OCI-LY1 (cell line): ENCODE results near the gene IMMP2L.
A peak's percentile ranks its signal among the peaks of the same experiment; 100 is the strongest.

Source experiments
- H2AFZ ChIP-seq: fragments of 200-600 bp; sonication (generic), shearing (Covaris generic); 2 replicates; pipeline ENCODE4 v1.6.0; 2014; ENCODE audit warnings: antibody characterized with exemption, mild to moderate bottlenecking, low read length
- H3F3A ChIP-seq: fragments of 200-600 bp; sonication (generic), shearing (Covaris generic); 2 replicates; pipeline ENCODE4 v1.6.0; 2014; ENCODE audit warnings: mild to moderate bottlenecking, antibody characterized with exemption, low read length, moderate library complexity; ENCODE audit not compliant: insufficient read depth
- H3K27ac ChIP-seq: fragments of 200-600 bp; sonication (generic); 2 replicates; pipeline ENCODE4 v1.5.1; 2014; ENCODE audit warnings: low read length, mixed run types, mild to moderate bottlenecking, low read depth; ENCODE audit not compliant: poor library complexity, severe bottlenecking
- H3K27me3 ChIP-seq: fragments of 200-600 bp; sonication (generic); 2 replicates; pipeline ENCODE4 v1.6.0; 2014; ENCODE audit warnings: antibody characterized with exemption, mild to moderate bottlenecking, low read length, moderate library complexity; ENCODE audit not compliant: insufficient read depth
- H3K36me3 ChIP-seq: fragments of 200-600 bp; sonication (generic); 2 replicates; pipeline ENCODE4 v1.6.1; 2014; ENCODE audit warnings: mild to moderate bottlenecking, antibody characterized with exemption, low read length, moderate library complexity, mixed read lengths; ENCODE audit not compliant: insufficient read depth
- H3K4me1 ChIP-seq: fragments of 200-600 bp; sonication (generic); 2 replicates; pipeline ENCODE4 v1.5.1; 2014; ENCODE audit warnings: mild to moderate bottlenecking, low read length, moderate library complexity; ENCODE audit not compliant: insufficient read depth, severe bottlenecking
- H3K4me2 ChIP-seq: fragments of 200-600 bp; sonication (generic), shearing (Covaris generic); 2 replicates; pipeline ENCODE4 v1.6.1; 2014; ENCODE audit warnings: low read length
- H3K4me3 ChIP-seq: fragments of 200-600 bp; sonication (generic); 2 replicates; pipeline ENCODE4 v1.5.1; 2014; ENCODE audit warnings: low read length, low read depth, mild to moderate bottlenecking, mixed read lengths; ENCODE audit not compliant: poor library complexity, severe bottlenecking
- H3K79me2 ChIP-seq: fragments of 200-600 bp; shearing (Covaris generic); 2 replicates; pipeline ENCODE4 v1.6.1; 2016; ENCODE audit warnings: mixed run types, low read length, mixed read lengths; ENCODE audit not compliant: insufficient read depth
- H3K9ac ChIP-seq: fragments of 200-600 bp; sonication (generic), shearing (Covaris generic); 2 replicates; pipeline ENCODE4 v1.6.1; 2014; ENCODE audit warnings: mild to moderate bottlenecking, low read length, mixed read lengths
- H3K9me2 ChIP-seq: fragments of 200-600 bp; sonication (generic), shearing (Covaris generic); 2 replicates; pipeline ENCODE4 v1.6.1; 2014; ENCODE audit warnings: low read depth, mild to moderate bottlenecking, low read length, mixed read lengths
- H3K9me3 ChIP-seq: fragments of 200-600 bp; shearing (Covaris generic); 2 replicates; pipeline ENCODE4 v1.6.1; 2014; ENCODE audit warnings: low read length, mixed read lengths
- H4K20me1 ChIP-seq: fragments of 200-600 bp; sonication (generic), shearing (Covaris generic); 2 replicates; pipeline ENCODE4 v1.6.0; 2016; ENCODE audit warnings: mild to moderate bottlenecking, low read length; ENCODE audit not compliant: insufficient read depth
- EZH2 ChIP-seq: fragments of 200-600 bp; sonication (generic), shearing (Covaris generic); IDR thresholded peaks from 2 replicates; pipeline ENCODE4 v1.8.0; 2017; ENCODE audit warnings: borderline replicate concordance, mixed run types, mild to moderate bottlenecking, antibody characterized with exemption, low read length, moderate library complexity, mixed read lengths
- TF ChIP-seq, protein P1 (sequence below): fragments of 200-600 bp; sonication (generic), shearing (Covaris generic); IDR thresholded peaks from 2 replicates; pipeline ENCODE4 v1.5.1; 2017; ENCODE audit warnings: mild to moderate bottlenecking, antibody characterized with exemption, low read length, moderate library complexity, mixed read lengths

IMMP2L gene

DNA sequence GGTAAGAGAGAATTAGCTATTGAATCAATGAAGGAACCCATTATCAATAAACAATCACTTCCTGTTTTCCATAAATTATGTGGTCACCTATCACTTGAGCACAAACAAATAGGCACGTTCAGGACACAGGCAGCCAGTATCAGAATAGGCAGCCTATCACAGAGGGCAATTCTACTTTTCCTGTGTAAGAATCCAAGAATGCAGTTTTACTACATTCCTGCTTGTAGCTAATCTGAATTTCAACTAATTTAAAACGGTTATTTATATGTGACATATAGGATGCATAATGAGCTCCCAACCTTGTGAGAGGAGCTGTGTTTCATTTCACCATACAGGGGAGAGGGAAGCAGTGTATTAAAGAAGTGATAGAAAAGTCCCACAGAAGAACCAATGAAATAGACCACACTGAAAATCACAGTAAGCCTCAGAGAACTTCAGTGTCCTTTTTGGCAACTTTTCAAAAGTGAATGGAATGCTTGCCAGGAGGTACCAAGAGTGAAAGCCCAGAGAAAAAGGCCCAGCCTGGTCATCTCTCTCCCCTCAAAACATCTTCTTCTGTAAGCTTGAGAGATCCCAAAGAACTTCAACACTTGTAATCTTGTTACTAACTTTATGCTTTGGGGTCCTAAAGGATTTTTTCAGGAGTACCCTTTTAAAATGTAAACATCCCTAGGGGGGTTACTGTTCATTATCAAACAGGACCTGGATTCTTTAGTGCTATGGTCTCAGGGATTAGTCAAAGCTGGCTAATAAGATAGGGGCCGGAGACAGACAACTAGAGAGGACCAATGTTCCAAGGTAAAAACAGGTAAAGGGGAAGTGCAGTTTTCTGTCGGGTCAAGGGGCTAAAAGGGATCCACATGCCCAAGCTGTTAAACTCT, 1.3 kb downstream of the IMMP2L start:
- no peaks in the 10 kb centered on the region for H3K9me3 ChIP-seq
- H4K20me1 ChIP-seq, result no peaks in the 10 kb centered on the region
- no peak for TF ChIP-seq EZH2
- H3K36me3 ChIP-seq, result peaks cover 41% of the 10 kb centered on the region
- peak overlapping the region; percentile 80 for H3K27ac ChIP-seq
- H3K9me2 ChIP-seq, result no peaks in the 10 kb centered on the region
- H3K4me1 ChIP-seq, result peaks cover 41% of the 10 kb centered on the region
- peak overlapping the region; percentile 67 for H3K4me3 ChIP-seq
- H3F3A ChIP-seq, result 0 out of 2 replicates have a peak, but pooled peaks cover 4% of the 10 kb centered on the region
- H2AFZ ChIP-seq, result no peak overlapping the region
- peak overlapping the region; percentile 86 for H3K9ac ChIP-seq
- no peaks in the 10 kb centered on the region for H3K27me3 ChIP-seq
- H3K4me2 ChIP-seq, result peak overlapping the region; percentile 92
- peaks cover 13% of the 10 kb centered on the region; the same call in 1 of the 2 replicates for H3K79me2 ChIP-seq

DNA sequence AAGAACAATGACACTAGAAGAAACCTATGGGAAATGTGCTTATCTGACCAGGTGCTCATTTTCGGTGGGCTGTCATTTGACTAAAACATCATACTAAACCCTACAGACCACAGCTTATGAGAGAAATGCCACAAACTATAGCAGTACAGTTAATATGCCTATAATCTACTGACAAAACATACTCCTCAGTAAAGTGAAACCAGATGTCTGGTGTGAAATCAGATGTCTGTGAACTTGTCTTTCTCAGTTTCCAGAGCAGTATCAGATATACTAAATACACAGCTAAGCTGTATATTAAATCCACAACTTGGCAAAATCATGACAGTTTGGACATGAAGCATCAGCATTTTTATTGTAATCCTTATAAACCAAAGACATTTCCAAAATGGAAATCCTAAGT, 3.3 kb downstream of the IMMP2L start:
- Histone ChIP-seq H3K27me3 (no peaks in the 10 kb centered on the region), H3K9me2 (no peaks in the 10 kb centered on the region), H3K4me2 (peak overlapping the region; percentile 92), H3K79me2 (peaks cover 13% of the 10 kb centered on the region; the same call in 1 of the 2 replicates), H3K4me1 (peaks cover 41% of the 10 kb centered on the region), H3K4me3 (peak overlapping the region; percentile 21), H2AFZ (no peak overlapping the region), H3F3A (0 out of 2 replicates have a peak, but pooled peaks cover 4% of the 10 kb centered on the region), H3K9ac (peak overlapping the region; percentile 31; the same call in 1 of the 2 replicates), H3K27ac (peak overlapping the region; percentile 67), H3K36me3 (peaks cover 56% of the 10 kb centered on the region), H4K20me1 (no peaks in the 10 kb centered on the region), H3K9me3 (no peaks in the 10 kb centered on the region)
- TF ChIP-seq, protein P1, sequence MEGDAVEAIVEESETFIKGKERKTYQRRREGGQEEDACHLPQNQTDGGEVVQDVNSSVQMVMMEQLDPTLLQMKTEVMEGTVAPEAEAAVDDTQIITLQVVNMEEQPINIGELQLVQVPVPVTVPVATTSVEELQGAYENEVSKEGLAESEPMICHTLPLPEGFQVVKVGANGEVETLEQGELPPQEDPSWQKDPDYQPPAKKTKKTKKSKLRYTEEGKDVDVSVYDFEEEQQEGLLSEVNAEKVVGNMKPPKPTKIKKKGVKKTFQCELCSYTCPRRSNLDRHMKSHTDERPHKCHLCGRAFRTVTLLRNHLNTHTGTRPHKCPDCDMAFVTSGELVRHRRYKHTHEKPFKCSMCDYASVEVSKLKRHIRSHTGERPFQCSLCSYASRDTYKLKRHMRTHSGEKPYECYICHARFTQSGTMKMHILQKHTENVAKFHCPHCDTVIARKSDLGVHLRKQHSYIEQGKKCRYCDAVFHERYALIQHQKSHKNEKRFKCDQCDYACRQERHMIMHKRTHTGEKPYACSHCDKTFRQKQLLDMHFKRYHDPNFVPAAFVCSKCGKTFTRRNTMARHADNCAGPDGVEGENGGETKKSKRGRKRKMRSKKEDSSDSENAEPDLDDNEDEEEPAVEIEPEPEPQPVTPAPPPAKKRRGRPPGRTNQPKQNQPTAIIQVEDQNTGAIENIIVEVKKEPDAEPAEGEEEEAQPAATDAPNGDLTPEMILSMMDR, result no peak
- no peak for TF ChIP-seq EZH2

DNA sequence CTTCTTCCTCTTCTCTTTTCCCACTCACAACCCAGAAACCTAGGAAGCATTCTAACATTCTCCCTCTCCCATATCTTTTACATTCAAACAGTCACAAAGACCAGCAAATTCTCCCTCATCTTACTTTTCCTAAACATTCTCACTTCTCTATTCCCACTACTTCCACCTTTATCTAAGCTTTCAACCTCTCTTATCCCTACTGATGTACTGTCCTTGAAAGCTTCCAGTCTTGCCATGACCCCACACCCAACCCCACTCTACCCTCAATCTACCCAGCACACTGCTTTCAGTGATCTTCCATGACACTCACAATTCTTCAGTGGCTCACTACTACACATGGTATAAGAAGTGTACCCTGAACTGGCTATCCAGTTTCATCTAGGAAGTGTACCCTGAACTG, 5.3 kb downstream of the IMMP2L start:
- peaks cover 13% of the 10 kb centered on the region; the same call in 1 of the 2 replicates for H3K79me2 ChIP-seq
- H3K27me3 ChIP-seq, result no peaks in the 10 kb centered on the region
- no peaks in the 10 kb centered on the region for H4K20me1 ChIP-seq
- H3K9ac ChIP-seq, result no peak overlapping the region
- no peak overlapping the region for H2AFZ ChIP-seq
- H3K4me1 ChIP-seq, result peaks cover 35% of the 10 kb centered on the region
- 0 out of 2 replicates have a peak, but pooled peaks cover 4% of the 10 kb centered on the region for H3F3A ChIP-seq
- no peak overlapping the region for H3K4me3 ChIP-seq
- no peaks in the 10 kb centered on the region for H3K9me2 ChIP-seq
- H3K4me2 ChIP-seq, result no peak overlapping the region
- H3K36me3 ChIP-seq, result peaks cover 76% of the 10 kb centered on the region
- H3K9me3 ChIP-seq, result no peaks in the 10 kb centered on the region
- no peak overlapping the region for H3K27ac ChIP-seq
- TF ChIP-seq, protein P1, result no peak
- no peak for TF ChIP-seq EZH2
